SK-N-SH treated with all-trans-retinoic acid at 6 μM for 48 hours (cell line): ENCODE results near the gene HRG.

Experiments
- ZFP3 ChIP-seq: fragments of 250-450 bp; sonication (Bioruptor Pico); IDR thresholded peaks from 2 replicates; pipeline ENCODE4 v1.5.0; 2020; ENCODE audit warnings: mild to moderate bottlenecking, moderate library complexity
- TF ChIP-seq, protein P1 (sequence below): fragments of 250-450 bp; sonication (Bioruptor Pico); IDR thresholded peaks from 2 replicates; pipeline ENCODE4 v1.8.0; 2020; ENCODE audit warnings: mild to moderate bottlenecking, moderate library complexity, borderline replicate concordance

- TF ChIP-seq ZFP3 = no peak
- TF ChIP-seq, protein P1, sequence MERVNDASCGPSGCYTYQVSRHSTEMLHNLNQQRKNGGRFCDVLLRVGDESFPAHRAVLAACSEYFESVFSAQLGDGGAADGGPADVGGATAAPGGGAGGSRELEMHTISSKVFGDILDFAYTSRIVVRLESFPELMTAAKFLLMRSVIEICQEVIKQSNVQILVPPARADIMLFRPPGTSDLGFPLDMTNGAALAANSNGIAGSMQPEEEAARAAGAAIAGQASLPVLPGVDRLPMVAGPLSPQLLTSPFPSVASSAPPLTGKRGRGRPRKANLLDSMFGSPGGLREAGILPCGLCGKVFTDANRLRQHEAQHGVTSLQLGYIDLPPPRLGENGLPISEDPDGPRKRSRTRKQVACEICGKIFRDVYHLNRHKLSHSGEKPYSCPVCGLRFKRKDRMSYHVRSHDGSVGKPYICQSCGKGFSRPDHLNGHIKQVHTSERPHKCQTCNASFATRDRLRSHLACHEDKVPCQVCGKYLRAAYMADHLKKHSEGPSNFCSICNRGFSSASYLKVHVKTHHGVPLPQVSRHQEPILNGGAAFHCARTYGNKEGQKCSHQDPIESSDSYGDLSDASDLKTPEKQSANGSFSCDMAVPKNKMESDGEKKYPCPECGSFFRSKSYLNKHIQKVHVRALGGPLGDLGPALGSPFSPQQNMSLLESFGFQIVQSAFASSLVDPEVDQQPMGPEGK (CRISPR knock-in tag) = no peak
These were observed 34.7 kb upstream of the HRG start for GRCh38 chr3:186630950-186631641.
